ENCODE data around the gene RAB8A. TPM values are rescaled to one million over a fixed set of nuclear protein-coding genes. Genes with fewer than 3 reads are reported as not detected.
A peak's percentile ranks its signal among the peaks of the same experiment; 100 is the strongest.

The RAB8A gene
- total and polyA plus RNA-seq, 2 experiments from 2014 or later = 53.1 to 59.5 TPM

GRCh38 chr19:16075430-16076153 is 36.1 kb upstream of the RAB8A start:
- Histone ChIP-seq H3K4me3 (peak overlapping the region; percentile 90), H2AFZ (no peak overlapping the region), H3F3A (replicated peaks; ENCODE audit: low read depth) (peaks cover 15% of the 10 kb centered on the region; the same call in 1 of the 2 replicates), H3K27ac (ENCODE audit: low read depth) (peak overlapping the region; percentile 99), H3K9me2 (ENCODE audit: insufficient read depth) (no peaks in the 10 kb centered on the region), H3K36me3 (ENCODE audit: insufficient read depth) (no peaks in the 10 kb centered on the region; the same call in 1 of the 2 replicates), H3K4me2 (peak overlapping the region; percentile 81), H4K20me1 (replicated peaks; ENCODE audit: insufficient read depth) (no peaks in the 10 kb centered on the region; the same call in 1 of the 2 replicates), H3K79me2 (replicated peaks; ENCODE audit: insufficient read depth) (peaks cover 35% of the 10 kb centered on the region), H3K4me1 (ENCODE audit: insufficient read depth) (peaks cover 29% of the 10 kb centered on the region), H3K27me3 (ENCODE audit: insufficient read depth) (no peaks in the 10 kb centered on the region)
- H3K27me3 Mint-ChIP-seq (ENCODE audit: insufficient read depth, low read depth, poor library complexity) = peaks cover 44% of the 10 kb centered on the region
- peaks cover 36% of the 10 kb centered on the region for H3K36me3 Mint-ChIP-seq (ENCODE audit: low read depth)
- DNase-seq (ENCODE audit: low spot score) (no peak), ATAC-seq (no peak)
- H3K27ac Mint-ChIP-seq = peak overlapping the region; percentile 97
- H3K4me1 Mint-ChIP-seq = peaks cover 29% of the 10 kb centered on the region
- H3K4me3 Mint-ChIP-seq = peak overlapping the region; percentile 82
- TF ChIP-seq ZNF114 (CRISPR knock-in tag; IDR thresholded peaks at IDR 0.05) = no peak
- no peak for TF ChIP-seq POLR2AphosphoS5 (IDR thresholded peaks at IDR 0.05; ENCODE audit: low read depth)
- TF ChIP-seq REST (IDR thresholded peaks at IDR 0.05; ENCODE audit: unreplicated experiment) = no peak
- no peak for TF ChIP-seq STAT1 (IDR thresholded peaks at IDR 0.05; ENCODE audit: unreplicated experiment)
- no peak for TF ChIP-seq EZH2phosphoT487 (IDR thresholded peaks at IDR 0.05; ENCODE audit: unreplicated experiment)
- TF ChIP-seq, protein P1, sequence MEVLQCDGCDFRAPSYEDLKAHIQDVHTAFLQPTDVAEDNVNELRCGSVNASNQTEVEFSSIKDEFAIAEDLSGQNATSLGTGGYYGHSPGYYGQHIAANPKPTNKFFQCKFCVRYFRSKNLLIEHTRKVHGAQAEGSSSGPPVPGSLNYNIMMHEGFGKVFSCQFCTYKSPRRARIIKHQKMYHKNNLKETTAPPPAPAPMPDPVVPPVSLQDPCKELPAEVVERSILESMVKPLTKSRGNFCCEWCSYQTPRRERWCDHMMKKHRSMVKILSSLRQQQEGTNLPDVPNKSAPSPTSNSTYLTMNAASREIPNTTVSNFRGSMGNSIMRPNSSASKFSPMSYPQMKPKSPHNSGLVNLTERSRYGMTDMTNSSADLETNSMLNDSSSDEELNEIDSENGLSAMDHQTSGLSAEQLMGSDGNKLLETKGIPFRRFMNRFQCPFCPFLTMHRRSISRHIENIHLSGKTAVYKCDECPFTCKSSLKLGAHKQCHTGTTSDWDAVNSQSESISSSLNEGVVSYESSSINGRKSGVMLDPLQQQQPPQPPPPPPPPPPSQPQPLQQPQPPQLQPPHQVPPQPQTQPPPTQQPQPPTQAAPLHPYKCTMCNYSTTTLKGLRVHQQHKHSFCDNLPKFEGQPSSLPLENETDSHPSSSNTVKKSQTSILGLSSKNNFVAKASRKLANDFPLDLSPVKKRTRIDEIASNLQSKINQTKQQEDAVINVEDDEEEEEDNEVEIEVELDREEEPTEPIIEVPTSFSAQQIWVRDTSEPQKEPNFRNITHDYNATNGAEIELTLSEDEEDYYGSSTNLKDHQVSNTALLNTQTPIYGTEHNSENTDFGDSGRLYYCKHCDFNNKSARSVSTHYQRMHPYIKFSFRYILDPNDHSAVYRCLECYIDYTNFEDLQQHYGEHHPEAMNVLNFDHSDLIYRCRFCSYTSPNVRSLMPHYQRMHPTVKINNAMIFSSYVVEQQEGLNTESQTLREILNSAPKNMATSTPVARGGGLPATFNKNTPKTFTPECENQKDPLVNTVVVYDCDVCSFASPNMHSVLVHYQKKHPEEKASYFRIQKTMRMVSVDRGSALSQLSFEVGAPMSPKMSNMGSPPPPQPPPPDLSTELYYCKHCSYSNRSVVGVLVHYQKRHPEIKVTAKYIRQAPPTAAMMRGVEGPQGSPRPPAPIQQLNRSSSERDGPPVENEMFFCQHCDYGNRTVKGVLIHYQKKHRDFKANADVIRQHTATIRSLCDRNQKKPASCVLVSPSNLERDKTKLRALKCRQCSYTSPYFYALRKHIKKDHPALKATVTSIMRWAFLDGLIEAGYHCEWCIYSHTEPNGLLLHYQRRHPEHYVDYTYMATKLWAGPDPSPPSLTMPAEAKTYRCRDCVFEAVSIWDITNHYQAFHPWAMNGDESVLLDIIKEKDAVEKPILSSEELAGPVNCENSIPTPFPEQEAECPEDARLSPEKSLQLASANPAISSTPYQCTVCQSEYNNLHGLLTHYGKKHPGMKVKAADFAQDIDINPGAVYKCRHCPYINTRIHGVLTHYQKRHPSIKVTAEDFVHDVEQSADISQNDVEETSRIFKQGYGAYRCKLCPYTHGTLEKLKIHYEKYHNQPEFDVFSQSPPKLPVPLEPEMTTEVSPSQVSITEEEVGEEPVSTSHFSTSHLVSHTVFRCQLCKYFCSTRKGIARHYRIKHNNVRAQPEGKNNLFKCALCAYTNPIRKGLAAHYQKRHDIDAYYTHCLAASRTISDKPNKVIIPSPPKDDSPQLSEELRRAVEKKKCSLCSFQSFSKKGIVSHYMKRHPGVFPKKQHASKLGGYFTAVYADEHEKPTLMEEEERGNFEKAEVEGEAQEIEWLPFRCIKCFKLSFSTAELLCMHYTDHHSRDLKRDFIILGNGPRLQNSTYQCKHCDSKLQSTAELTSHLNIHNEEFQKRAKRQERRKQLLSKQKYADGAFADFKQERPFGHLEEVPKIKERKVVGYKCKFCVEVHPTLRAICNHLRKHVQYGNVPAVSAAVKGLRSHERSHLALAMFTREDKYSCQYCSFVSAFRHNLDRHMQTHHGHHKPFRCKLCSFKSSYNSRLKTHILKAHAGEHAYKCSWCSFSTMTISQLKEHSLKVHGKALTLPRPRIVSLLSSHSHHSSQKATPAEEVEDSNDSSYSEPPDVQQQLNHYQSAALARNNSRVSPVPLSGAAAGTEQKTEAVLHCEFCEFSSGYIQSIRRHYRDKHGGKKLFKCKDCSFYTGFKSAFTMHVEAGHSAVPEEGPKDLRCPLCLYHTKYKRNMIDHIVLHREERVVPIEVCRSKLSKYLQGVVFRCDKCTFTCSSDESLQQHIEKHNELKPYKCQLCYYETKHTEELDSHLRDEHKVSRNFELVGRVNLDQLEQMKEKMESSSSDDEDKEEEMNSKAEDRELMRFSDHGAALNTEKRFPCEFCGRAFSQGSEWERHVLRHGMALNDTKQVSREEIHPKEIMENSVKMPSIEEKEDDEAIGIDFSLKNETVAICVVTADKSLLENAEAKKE (CRISPR knock-in tag; IDR thresholded peaks at IDR 0.05) = no peak
- TF ChIP-seq NANOG (IDR thresholded peaks at IDR 0.05; ENCODE audit: borderline replicate concordance) = no peak
- no peak for TF ChIP-seq CTCF (conservative IDR thresholded peaks at IDR 0.05; ENCODE audit: low read depth in 2 of 2)
- no peak for TF ChIP-seq EZH2 (IDR thresholded peaks at IDR 0.05; ENCODE audit: low read depth, unreplicated experiment)
- no peak for TF ChIP-seq JUNB (IDR thresholded peaks at IDR 0.05; ENCODE audit: unreplicated experiment)
- no peak for TF ChIP-seq CREB1 (CRISPR knock-in tag; IDR thresholded peaks at IDR 0.05; ENCODE audit: low read depth)
- no peak for TF ChIP-seq ZNF331 (CRISPR knock-in tag; IDR thresholded peaks at IDR 0.05; ENCODE audit: low read depth)
- TF ChIP-seq, protein P2, sequence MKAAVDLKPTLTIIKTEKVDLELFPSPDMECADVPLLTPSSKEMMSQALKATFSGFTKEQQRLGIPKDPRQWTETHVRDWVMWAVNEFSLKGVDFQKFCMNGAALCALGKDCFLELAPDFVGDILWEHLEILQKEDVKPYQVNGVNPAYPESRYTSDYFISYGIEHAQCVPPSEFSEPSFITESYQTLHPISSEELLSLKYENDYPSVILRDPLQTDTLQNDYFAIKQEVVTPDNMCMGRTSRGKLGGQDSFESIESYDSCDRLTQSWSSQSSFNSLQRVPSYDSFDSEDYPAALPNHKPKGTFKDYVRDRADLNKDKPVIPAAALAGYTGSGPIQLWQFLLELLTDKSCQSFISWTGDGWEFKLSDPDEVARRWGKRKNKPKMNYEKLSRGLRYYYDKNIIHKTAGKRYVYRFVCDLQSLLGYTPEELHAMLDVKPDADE (IDR thresholded peaks at IDR 0.05) = no peak
- peaks cover 9% of the 10 kb centered on the region for H3K9me3 Mint-ChIP-seq

All from GM23338 (cell line).